K562 (cell line): ENCODE measurements around the gene ZKSCAN4. TPM values are rescaled to one million over a fixed set of nuclear protein-coding genes. Genes with fewer than 3 reads are reported as not detected.

ENCODE experiments used
- ATAC-seq: fragments of 200-7000 bp; cut with Tn5 transposase; 3 replicates; pipeline ENCODE4 v1.9.1; 2020; ENCODE audit warnings: moderate library complexity
- BruUV-seq: library from RNA; stranded (reverse); fragments of 400-500 nt; replicated peaks from 2 replicates; lab custom pipeline; 2021; lab: Mats Ljungman, UMichigan
- CTCF ChIA-PET: fragments of 300-600 bp; formaldehyde crosslinking; extraction: SDS; loops from one replicate; lab custom pipeline; 2021; ENCODE audit warnings: low intra/inter-chr PET ratio; lab: Yijun Ruan, JAX
- POLR2A ChIA-PET: fragments of 300-600, 350-650 bp; sonication (Branson Sonifier 250); formaldehyde crosslinking; extraction: SDS; loops from one replicate; lab custom pipeline; 2021; ENCODE audit warnings: antibody characterized with exemption, inconsistent platforms; lab: Yijun Ruan, JAX
- DNase-seq, 4 experiments: peaks; one replicate each; pipeline versions ENCODE4 v3.0.0 to v3.0.0-alpha.2; 2011 to 2018; ENCODE audit warnings: low spot score in 3 of 4, mixed read lengths in 3 of 4; ENCODE audit errors: extremely low read depth in 1 of 4
- FAIRE-seq: peaks from 2 replicates; lab custom pipeline; 2011; peaks lifted over from hg19 to GRCh38; lab: Jason Lieb, UNC
- H2AFZ ChIP-seq: 2 replicates; pipeline ENCODE4 v1.6.0; 2011; ENCODE audit warnings: low read depth, low read length, control low read depth, inconsistent platforms
- H3K27ac ChIP-seq: fragments of 200-600 bp; 3 replicates; pipeline ENCODE4 v1.8.0; 2011; ENCODE audit warnings: low read depth, mild to moderate bottlenecking, control low read depth, inconsistent platforms, low read length, moderate library complexity, mixed read lengths; ENCODE audit errors: extremely low read depth
- H3K27me3 ChIP-seq, 2 experiments: fragments of 300-600 bp in 1 of 2; 2 replicates in 1 of 2; 3 replicates in 1 of 2; pipeline versions ENCODE4 v1.6.0 to v1.8.0; 2011; ENCODE audit warnings: inconsistent platforms in 2 of 2, low read length in 2 of 2, mild to moderate bottlenecking in 1 of 2, mixed read lengths in 1 of 2, moderate library complexity in 1 of 2; ENCODE audit not compliant: control insufficient read depth in 2 of 2, insufficient read depth in 2 of 2
- H3K36me3 ChIP-seq: fragments of 300-600 bp; 3 replicates; pipeline ENCODE4 v1.8.0; 2011; ENCODE audit warnings: mild to moderate bottlenecking, low read length, inconsistent platforms; ENCODE audit not compliant: control insufficient read depth, insufficient read depth
- H3K4me1 ChIP-seq, 2 experiments: fragments of 200-600 bp in 1 of 2; replicated peaks in 1 of 2; 2 replicates in 1 of 2; 3 replicates in 1 of 2; pipeline versions ENCODE4 v1.5.1 to v1.8.0; 2011; ENCODE audit warnings: inconsistent platforms in 2 of 2, low read length in 2 of 2, mild to moderate bottlenecking in 1 of 2, mixed read lengths in 1 of 2, moderate library complexity in 1 of 2; ENCODE audit not compliant: control insufficient read depth in 2 of 2, insufficient read depth in 2 of 2
- H3K4me2 ChIP-seq: 2 replicates; pipeline ENCODE4 v1.6.1; 2011; ENCODE audit warnings: low read length, control low read depth, inconsistent platforms, mixed read lengths; ENCODE audit not compliant: insufficient read depth
- H3K4me3 ChIP-seq: fragments of 200-600 bp; sonication (generic), shearing (Covaris generic); 2 replicates; pipeline ENCODE4 v1.5.1; 2016; ENCODE audit warnings: control low read depth, inconsistent platforms
- H3K79me2 ChIP-seq: fragments of 200-600 bp; 3 replicates; pipeline ENCODE4 v1.8.0; 2011; ENCODE audit warnings: low read length, inconsistent platforms; ENCODE audit not compliant: control insufficient read depth, insufficient read depth
- H3K9ac ChIP-seq, 2 experiments: 2 replicates each; pipeline versions ENCODE4 v1.6.0 to v1.6.1; 2011; ENCODE audit warnings: low read depth in 2 of 2, low read length in 2 of 2, control low read depth in 1 of 2, inconsistent platforms in 1 of 2, mild to moderate bottlenecking in 1 of 2, mixed read lengths in 1 of 2; ENCODE audit not compliant: insufficient read depth in 1 of 2
- H3K9me1 ChIP-seq: one replicate; pipeline ENCODE4 v1.6.0; 2011; ENCODE audit warnings: inconsistent platforms, mild to moderate bottlenecking, low read length, moderate library complexity; ENCODE audit not compliant: control insufficient read depth, insufficient read depth
- H3K9me3 ChIP-seq: replicated peaks from 2 replicates; pipeline ENCODE4 v1.5.1; 2011; ENCODE audit warnings: low read depth, low read length, inconsistent platforms; ENCODE audit not compliant: control insufficient read depth, insufficient read depth
- H4K20me1 ChIP-seq: replicated peaks from 2 replicates; pipeline ENCODE4 v1.6.1; 2011; ENCODE audit warnings: low read length, inconsistent platforms, mixed read lengths; ENCODE audit not compliant: control insufficient read depth, insufficient read depth
- E2F3 ChIP-seq: fragments of 250-450 bp; sonication (Bioruptor Pico); IDR thresholded peaks from 2 replicates; pipeline ENCODE4 v1.4.0; 2020; ENCODE audit warnings: mild to moderate bottlenecking
- MCM3 ChIP-seq: fragments of 450-650 bp; IDR thresholded peaks from 2 replicates; pipeline ENCODE4 v1.6.1; 2016
- MEF2D ChIP-seq: conservative IDR thresholded peaks from 2 replicates; pipeline ENCODE4 v1.6.1; 2016; ENCODE audit warnings: low read depth, missing genetic modification characterization, missing compliant biosample characterization
- MTF1 ChIP-seq: fragments of 250-450 bp; sonication (Bioruptor Pico); IDR thresholded peaks from 2 replicates; pipeline ENCODE4 v1.9.0; 2021; ENCODE audit warnings: moderate library complexity, mild to moderate bottlenecking, inconsistent platforms, borderline replicate concordance
- NFYB ChIP-seq: IDR thresholded peaks from 2 replicates; pipeline ENCODE4 v1.6.1; 2011; ENCODE audit warnings: mild to moderate bottlenecking, moderate library complexity; ENCODE audit not compliant: insufficient read length; ENCODE audit errors: extremely low read depth
- NR0B1 ChIP-seq: fragments of 450-650 bp; IDR thresholded peaks from one replicate; pipeline ENCODE4 v1.6.1; 2018; ENCODE audit warnings: mild to moderate bottlenecking, moderate library complexity; ENCODE audit not compliant: partially characterized antibody
- SLC30A9 ChIP-seq: fragments of 250-450 bp; sonication (Bioruptor Pico); IDR thresholded peaks from 2 replicates; pipeline ENCODE4 v1.8.0; 2022; ENCODE audit warnings: mild to moderate bottlenecking, moderate library complexity
- TRIM25 ChIP-seq: fragments of 450-650 bp; IDR thresholded peaks from 2 replicates; pipeline ENCODE4 v1.7.0; 2016; ENCODE audit warnings: borderline replicate concordance
- UBTF ChIP-seq, 2 experiments: IDR thresholded peaks; 2 replicates each; pipeline ENCODE4 v1.6.1; 2012; ENCODE audit warnings: improper control_type of control experiment in 2 of 2, low read depth in 2 of 2, low read length in 2 of 2, borderline replicate concordance in 1 of 2
- ZBTB17 ChIP-seq: fragments of 450-650 bp; formaldehyde crosslinking; IDR thresholded peaks from 2 replicates; pipeline ENCODE4 v1.4.0; 2020; ENCODE audit warnings: mild to moderate bottlenecking
- ZNF140 ChIP-seq: fragments of 250-450 bp; sonication (Bioruptor Pico); IDR thresholded peaks from 2 replicates; pipeline ENCODE4 v1.8.0; 2021; ENCODE audit warnings: moderate library complexity, mild to moderate bottlenecking, inconsistent platforms
- ZNF431 ChIP-seq: sonication (generic); formaldehyde crosslinking; IDR thresholded peaks from 2 replicates; pipeline ENCODE4 v1.8.0; 2022; ENCODE audit warnings: mild to moderate bottlenecking, missing genetic modification reagents
- ZNF511 ChIP-seq: sonication (generic); formaldehyde crosslinking; IDR thresholded peaks from 2 replicates; pipeline ENCODE4 v1.8.0; 2022; ENCODE audit warnings: mild to moderate bottlenecking, missing genetic modification reagents
- ZNF639 ChIP-seq, 2 experiments: fragments of 200-800 bp in 1 of 2; sonication (Bioruptor generic) in 1 of 2; sonication (generic) in 1 of 2; formaldehyde crosslinking in 1 of 2; IDR thresholded peaks in 1 of 2; conservative IDR thresholded peaks in 1 of 2; 2 replicates each; pipeline versions ENCODE4 v1.5.0 to v1.6.1; 2016 to 2020; ENCODE audit warnings: missing compliant biosample characterization in 1 of 2, missing genetic modification characterization in 1 of 2, missing genetic modification reagents in 1 of 2
- WGBS: fragments of 100-300 bp; shearing (Covaris generic); methylation state at CpG from one replicate; pipeline ENCODE4 v1.1.6; 2016; ENCODE audit warnings: low coverage, mixed read lengths; ENCODE audit not compliant: insufficient coverage; ENCODE audit errors: missing lambda C conversion rate; 5-methylcytosine and 5-hydroxymethylcytosine counted together
- in situ Hi-C: fragments of 300-500 bp; cut with MboI; formaldehyde crosslinking; loops from 4 replicates; pipeline ENCODE4 v1.15.0; 2018; ENCODE audit warnings: inconsistent platforms, mixed read lengths
- intact Hi-C: fragments of 100-400 bp; cut with micrococcal nuclease; formaldehyde crosslinking; loops from 2 replicates; pipeline ENCODE4 v1.14.2; 2022
- polyA plus RNA-seq, 8 experiments: library from polyadenylated mRNA; depleted of rRNA in 4 of 8; stranded (reverse) in 5 of 8; unstranded in 3 of 8; fragments of >200 nt; fragmentation: Nextera tagmentation in 2 of 8; fragmentation: Illumina TruSeq in 1 of 8; extraction: Ambion mirVana in 2 of 8; extraction: Trizol in 1 of 8; gene quantifications; 2 replicates each; pipeline versions ENCODE4 v1.2.1 to v1.2.3, GENCODE V29; 2011 to 2014; ENCODE audit warnings: inconsistent platforms in 1 of 8, missing spikeins in 1 of 8
- total RNA-seq, 7 experiments: library from RNA; depleted of rRNA in 6 of 7; stranded (reverse); fragments of >200 nt in 6 of 7; fragmentation: Illumina TruSeq in 2 of 7; extraction: Trizol in 2 of 7; gene quantifications; 2 replicates each; pipeline versions ENCODE4 v1.2.1 to v1.2.3, GENCODE V29; 2011 to 2021; ENCODE audit warnings: low replicate concordance in 1 of 7

The ZKSCAN4 gene
- total and polyA plus RNA-seq, 9 of the 15 experiments (the other 6 are each of a cell fraction or from before 2014, with no cell fraction given) = 1.2 to 5.3 (median 4.7) TPM

GRCh38 chr6:28206928-28207509 lies 45.0 kb downstream of the ZKSCAN4 start:
- FAIRE-seq (no peak), ATAC-seq (no peak), DNase-seq (no peak)
- ChIA-PET POLR2A (interaction anchor here (0.5 kb wide), 1 partner anchor 9 kb away, joined by 3 read pairs; no protein-coding TSS in a partner anchor), CTCF (no interaction called here)
- Histone ChIP-seq H3K4me2 (no peak overlapping the region), H4K20me1 (no peaks in the 10 kb centered on the region), H3K36me3 (no peaks in the 10 kb centered on the region), H3K27ac (no peak overlapping the region), H3K9ac (no peak overlapping the region), H3K4me1 (peaks cover 7 to 9% of the 10 kb centered on the region in 2 experiments), H3K79me2 (no peaks in the 10 kb centered on the region), H2AFZ (no peak overlapping the region), H3K4me3 (no peak overlapping the region), H3K9me3 (peaks cover 5% of the 10 kb centered on the region; the same call in 1 of the 2 replicates), H3K27me3 (no peaks in the 10 kb centered on the region), H3K9me1 (no peaks in the 10 kb centered on the region)
- BruUV-seq = no TSS peak
- 81% methylated on average over 15 of the region's 15 CpGs for WGBS
- in situ Hi-C loops (no loop called here), intact Hi-C loops (no loop called here)
- no peak for TF ChIP-seq ZNF140 (CRISPR knock-in tag)
- no peak for TF ChIP-seq ZNF511 (CRISPR knock-in tag)
- no peak for TF ChIP-seq TRIM25
- TF ChIP-seq MCM3 = no peak
- no peak for TF ChIP-seq ZNF431 (CRISPR knock-in tag)
- TF ChIP-seq NR0B1 = no peak
- TF ChIP-seq ZNF639 (CRISPR knock-in tag; conservative IDR thresholded peaks at IDR 0.05 in 1 of 2, IDR thresholded peaks at IDR 0.05 in 1 of 2) = no peak
- TF ChIP-seq MEF2D (tag) = no peak
- no peak for TF ChIP-seq E2F3 (CRISPR knock-in tag)
- TF ChIP-seq NFYB = no peak
- TF ChIP-seq SLC30A9 (CRISPR knock-in tag) = no peak
- no peak for TF ChIP-seq ZBTB17 (CRISPR knock-in tag)
- no peak for TF ChIP-seq MTF1
- TF ChIP-seq UBTF (IDR thresholded peaks at IDR 0.05; ENCODE audit: borderline replicate concordance in 1 of 2, low read depth in 2 of 2, low read length in 2 of 2) = no peak
